HG03196 (cell line): Measurements from ENCODE around the gene USP16.
"Not testable (repeated sequence)": the region's sequence is repeated elsewhere in the genome, so short reads cannot be mapped to it uniquely, and the experiment has no call there.

Experiments used
- ATAC-seq: cut with Tn5 transposase; IDR thresholded peaks from one replicate; pipeline ENCODE4 v1.9.1; 2021; ENCODE audit not compliant: unreplicated experiment

Gene USP16

GRCh38 chr21:29033301-29033700 lies 8.8 kb downstream of the USP16 start:
- ATAC-seq: no peak

GRCh38 chr21:29033871-29034270 lies 9.4 kb downstream of the USP16 start:
- ATAC-seq: no peak

GRCh38 chr21:29034678-29035077 lies 10.2 kb downstream of the USP16 start:
- no peak for ATAC-seq

- no peak for ATAC-seq
Observed at GRCh38 chr21:29052224-29052623, 27.8 kb downstream of the USP16 start.

GRCh38 chr21:29053011-29053553 lies 28.6 kb downstream of the USP16 start:
- ATAC-seq: no peak

- ATAC-seq: no peak
Observed at GRCh38 chr21:29053656-29054055, 29.2 kb downstream of the USP16 start.

- ATAC-seq: no peak
Observed at GRCh38 chr21:29055080-29055479, 30.6 kb downstream of the USP16 start.

GRCh38 chr21:29056005-29056404 lies 31.5 kb downstream of the USP16 start:
- no peak for ATAC-seq

- no peak for ATAC-seq
Observed at GRCh38 chr21:29056538-29057050, 32.1 kb downstream of the USP16 start.

- peak; percentile 88 for ATAC-seq
Observed at GRCh38 chr21:29064850-29065481, 40.5 kb downstream of the USP16 start.

GRCh38 chr21:29072873-29073221 lies 48.4 kb downstream of the USP16 start:
- no peak for ATAC-seq

GRCh38 chr21:29073222-29074006 lies 48.9 kb downstream of the USP16 start, which contains the start of gene CCT8:
TSS of gene CCT8 (minus strand) at chr21:29073648. CDS start at chr21:29073590, 58 bp downstream.
- ATAC-seq: peak; percentile 96

GRCh38 chr21:29074007-29074376 lies 49.5 kb downstream of the USP16 start:
- ATAC-seq: peak; percentile 22

GRCh38 chr21:29074783-29075182 lies 50.3 kb downstream of the USP16 start:
- ATAC-seq: no peak

GRCh38 chr21:29075706-29076466 lies 51.4 kb downstream of the USP16 start:
- no peak for ATAC-seq

- not testable (repeated sequence) for ATAC-seq
Observed at GRCh38 chr21:29076731-29077640, 52.5 kb downstream of the USP16 start.

- ATAC-seq: no peak
Observed at GRCh38 chr21:29077651-29078090, 53.2 kb downstream of the USP16 start.

GRCh38 chr21:29078869-29079767 lies 54.6 kb downstream of the USP16 start:
- ATAC-seq: no peak

- ATAC-seq: no peak
Observed at GRCh38 chr21:29080454-29080941, 56.0 kb downstream of the USP16 start.
